Measurements from ENCODE around the gene KCNG2. TPM values are rescaled to one million over a fixed set of nuclear protein-coding genes. Genes with fewer than 3 reads are reported as not detected.

The KCNG2 gene
- total RNA-seq, 1 donor from 2014 or later: not detected

DNA sequence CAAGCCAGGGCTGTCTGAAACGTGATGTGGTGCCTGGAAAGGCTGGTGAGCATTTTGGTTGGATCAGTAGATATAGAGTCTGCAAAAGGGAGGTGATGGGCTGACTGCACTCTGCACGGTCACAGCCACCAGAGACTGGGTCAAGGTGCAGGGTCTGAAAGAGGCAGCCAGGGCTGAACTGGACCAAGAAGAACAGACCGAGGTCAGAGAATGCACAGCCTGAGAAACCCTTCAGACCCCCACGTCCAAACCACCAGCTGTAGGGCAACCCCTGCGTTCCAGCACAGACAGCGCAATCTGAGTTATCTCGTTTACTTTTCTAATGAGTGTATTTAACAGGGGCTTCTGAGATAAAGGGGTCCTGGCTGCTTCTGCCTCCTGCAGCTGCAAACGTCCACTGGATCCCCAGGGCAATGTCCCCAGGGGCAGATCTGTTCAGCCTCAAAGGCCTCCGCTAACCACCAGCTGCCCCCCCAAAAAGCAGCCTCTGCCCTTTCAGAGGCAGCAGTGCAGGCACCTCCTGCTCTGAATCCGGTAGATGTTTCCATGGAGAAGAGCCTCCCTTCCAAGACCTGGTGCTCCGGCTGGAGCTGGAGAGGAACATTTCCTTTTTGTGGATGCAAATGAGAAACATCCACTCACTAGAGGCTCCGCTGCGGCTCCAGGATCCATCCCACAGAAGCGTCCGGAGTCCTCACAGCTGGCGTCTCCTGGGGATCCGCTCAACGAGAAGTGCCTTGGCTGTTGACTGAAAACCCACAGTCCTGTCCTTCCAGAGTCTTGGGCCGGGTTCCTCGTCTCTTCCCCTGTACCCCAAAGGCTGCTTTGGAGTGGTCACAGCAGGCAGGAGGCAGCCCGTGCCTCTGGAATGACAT lies 970 bp upstream of the KCNG2 start:
- Mint-ChIP-seq H3K4me3 (peak overlapping the region; percentile 60), H3K9me3 (no peaks in the 10 kb centered on the region), H3K36me3 (no peaks in the 10 kb centered on the region), H3K27ac (no peak overlapping the region), H3K4me1 (peaks cover 7% of the 10 kb centered on the region), H3K27me3 (ENCODE audit: low read depth) (peaks cover 85% of the 10 kb centered on the region)
- TF ChIP-seq, protein P1, sequence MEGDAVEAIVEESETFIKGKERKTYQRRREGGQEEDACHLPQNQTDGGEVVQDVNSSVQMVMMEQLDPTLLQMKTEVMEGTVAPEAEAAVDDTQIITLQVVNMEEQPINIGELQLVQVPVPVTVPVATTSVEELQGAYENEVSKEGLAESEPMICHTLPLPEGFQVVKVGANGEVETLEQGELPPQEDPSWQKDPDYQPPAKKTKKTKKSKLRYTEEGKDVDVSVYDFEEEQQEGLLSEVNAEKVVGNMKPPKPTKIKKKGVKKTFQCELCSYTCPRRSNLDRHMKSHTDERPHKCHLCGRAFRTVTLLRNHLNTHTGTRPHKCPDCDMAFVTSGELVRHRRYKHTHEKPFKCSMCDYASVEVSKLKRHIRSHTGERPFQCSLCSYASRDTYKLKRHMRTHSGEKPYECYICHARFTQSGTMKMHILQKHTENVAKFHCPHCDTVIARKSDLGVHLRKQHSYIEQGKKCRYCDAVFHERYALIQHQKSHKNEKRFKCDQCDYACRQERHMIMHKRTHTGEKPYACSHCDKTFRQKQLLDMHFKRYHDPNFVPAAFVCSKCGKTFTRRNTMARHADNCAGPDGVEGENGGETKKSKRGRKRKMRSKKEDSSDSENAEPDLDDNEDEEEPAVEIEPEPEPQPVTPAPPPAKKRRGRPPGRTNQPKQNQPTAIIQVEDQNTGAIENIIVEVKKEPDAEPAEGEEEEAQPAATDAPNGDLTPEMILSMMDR (IDR thresholded peaks at IDR 0.05; ENCODE audit: unreplicated experiment): no peak
- no peak for DNase-seq (ENCODE audit: low spot score in 2 of 2, unreplicated experiment in 2 of 2)

GRCh38 chr18:79798346-79798998 lies 734 bp downstream of the KCNG2 start:
- peaks cover 80% of the 10 kb centered on the region for H3K27me3 Mint-ChIP-seq (ENCODE audit: low read depth)

GRCh38 chr18:79798999-79799370 lies 1.2 kb downstream of the KCNG2 start:
- no peak overlapping the region for H3K27ac Mint-ChIP-seq
- no peaks in the 10 kb centered on the region for H3K9me3 Mint-ChIP-seq
- H3K4me1 Mint-ChIP-seq: peaks cover 5% of the 10 kb centered on the region
- peaks cover 78% of the 10 kb centered on the region for H3K27me3 Mint-ChIP-seq (ENCODE audit: low read depth)
- DNase-seq (ENCODE audit: low spot score in 2 of 2, unreplicated experiment in 2 of 2): no peak
- no peaks in the 10 kb centered on the region for H3K36me3 Mint-ChIP-seq
- H3K4me3 Mint-ChIP-seq: peak overlapping the region; percentile 50
- TF ChIP-seq, protein P1 (IDR thresholded peaks at IDR 0.05; ENCODE audit: unreplicated experiment): no peak

More at GRCh38 chr18:79798346-79798998, 734 bp downstream of the KCNG2 start:
- H3K27ac Mint-ChIP-seq: no peak overlapping the region
- TF ChIP-seq, protein P1 (IDR thresholded peaks at IDR 0.05; ENCODE audit: unreplicated experiment): no peak
- H3K36me3 Mint-ChIP-seq: no peaks in the 10 kb centered on the region
- no peaks in the 10 kb centered on the region for H3K9me3 Mint-ChIP-seq
- peaks cover 5% of the 10 kb centered on the region for H3K4me1 Mint-ChIP-seq
- no peak for DNase-seq (ENCODE audit: low spot score in 2 of 2, unreplicated experiment in 2 of 2)
- peak overlapping the region; percentile 50 for H3K4me3 Mint-ChIP-seq

DNA sequence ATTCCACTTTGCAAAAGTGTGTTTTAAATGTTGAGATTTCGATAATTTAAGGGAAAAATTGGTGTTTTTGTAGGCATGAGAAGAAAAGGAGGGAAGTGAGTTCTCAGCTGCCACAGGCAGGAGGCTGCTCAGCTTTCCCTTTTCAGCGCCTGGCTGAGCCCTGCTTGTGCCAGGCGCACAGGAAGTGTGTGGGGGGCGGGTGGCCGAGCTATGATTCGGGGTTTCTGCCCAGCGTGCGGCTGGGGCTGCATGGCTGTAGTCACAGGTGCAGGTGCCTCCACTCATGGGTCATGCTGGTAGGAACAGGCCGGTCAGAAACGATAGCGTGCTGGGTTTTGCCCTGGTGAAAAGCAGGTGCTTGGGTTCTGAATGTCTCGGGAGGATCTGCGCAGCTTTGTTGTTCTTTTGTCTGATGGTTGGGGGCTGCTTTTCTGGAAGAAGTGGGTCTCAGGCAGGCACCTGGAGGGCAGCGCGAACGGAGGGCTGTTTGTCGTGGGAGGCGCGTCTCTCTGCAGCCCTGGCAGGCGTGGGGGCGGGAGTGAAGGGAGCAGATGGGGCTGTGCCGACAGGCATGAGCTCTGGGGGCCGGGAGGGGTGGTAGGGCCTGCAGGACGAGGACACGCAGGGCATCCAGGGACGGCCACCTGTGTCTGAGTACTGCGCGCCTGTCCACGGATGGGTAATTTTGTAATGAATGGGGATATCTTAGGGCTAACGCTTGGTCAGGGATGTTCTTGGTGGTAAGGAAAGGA lies 2.1 kb downstream of the KCNG2 start:
- peaks cover 5% of the 10 kb centered on the region for H3K4me1 Mint-ChIP-seq
- DNase-seq (ENCODE audit: low spot score in 2 of 2, unreplicated experiment in 2 of 2): no peak
- peaks cover 71% of the 10 kb centered on the region for H3K27me3 Mint-ChIP-seq (ENCODE audit: low read depth)
- TF ChIP-seq, protein P1 (IDR thresholded peaks at IDR 0.05; ENCODE audit: unreplicated experiment): no peak
- no peak overlapping the region for H3K27ac Mint-ChIP-seq
- no peaks in the 10 kb centered on the region for H3K36me3 Mint-ChIP-seq
- H3K9me3 Mint-ChIP-seq: no peaks in the 10 kb centered on the region
- H3K4me3 Mint-ChIP-seq: peak overlapping the region; percentile 50

DNA sequence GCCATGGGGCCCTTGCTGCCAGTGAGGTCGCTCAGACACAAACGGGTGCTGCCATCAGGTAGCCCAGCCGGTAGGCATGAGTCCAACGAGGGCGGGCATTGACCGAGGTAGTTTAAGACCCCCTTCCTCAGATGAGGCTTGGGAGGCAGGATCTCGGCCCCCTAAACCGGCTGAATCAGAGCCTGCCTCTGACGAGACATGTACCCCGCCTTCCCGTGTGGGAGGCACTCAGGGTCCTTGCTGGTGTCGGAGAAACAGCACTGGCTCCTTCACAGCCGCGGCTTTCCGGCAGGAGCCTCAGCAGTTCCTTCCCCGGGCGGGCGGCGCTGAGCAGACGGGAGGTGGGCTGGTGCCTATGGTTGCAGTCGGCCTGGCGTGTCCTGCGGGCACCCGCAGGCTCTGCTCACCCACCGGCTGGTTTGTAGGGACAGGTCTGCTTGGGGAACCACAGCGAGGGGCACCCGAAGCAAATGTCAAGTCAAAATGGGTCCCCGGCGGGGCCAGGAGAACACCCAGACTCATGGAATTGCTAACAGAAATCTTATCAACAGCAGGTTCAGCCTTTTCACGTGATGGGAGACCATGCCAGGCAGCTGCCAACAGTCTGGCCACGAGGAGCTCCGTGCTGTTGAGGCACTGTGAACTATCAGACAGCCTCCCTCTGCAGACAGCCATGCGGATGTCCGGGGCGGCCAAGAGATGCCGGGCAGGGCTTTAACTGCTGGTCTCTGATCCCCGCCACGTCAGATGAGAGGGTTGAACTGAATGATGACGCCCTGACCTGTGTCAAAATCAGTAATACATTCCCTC lies 2.8 kb downstream of the KCNG2 start:
- Mint-ChIP-seq H3K27ac (no peak overlapping the region), H3K27me3 (ENCODE audit: low read depth) (peaks cover 63% of the 10 kb centered on the region), H3K4me3 (no peak overlapping the region), H3K36me3 (no peaks in the 10 kb centered on the region), H3K4me1 (peaks cover 5% of the 10 kb centered on the region), H3K9me3 (no peaks in the 10 kb centered on the region)
- TF ChIP-seq, protein P1 (IDR thresholded peaks at IDR 0.05; ENCODE audit: unreplicated experiment): no peak
- no peak for DNase-seq (ENCODE audit: low spot score in 2 of 2, unreplicated experiment in 2 of 2)

All from mesothelial cell of epicardium (in vitro differentiated cells).